Amniotic epithelial cell (primary cell): ENCODE data around the gene TADA1.
"Not testable (repeated sequence)": the region's sequence is repeated elsewhere in the genome, so short reads cannot be mapped to it uniquely, and the experiment has no call there.

Source experiments
- DNase-seq: peaks from one replicate; pipeline ENCODE4 v3.0.0-alpha.2; 2010; ENCODE audit warnings: low read depth

The TADA1 gene

DNA sequence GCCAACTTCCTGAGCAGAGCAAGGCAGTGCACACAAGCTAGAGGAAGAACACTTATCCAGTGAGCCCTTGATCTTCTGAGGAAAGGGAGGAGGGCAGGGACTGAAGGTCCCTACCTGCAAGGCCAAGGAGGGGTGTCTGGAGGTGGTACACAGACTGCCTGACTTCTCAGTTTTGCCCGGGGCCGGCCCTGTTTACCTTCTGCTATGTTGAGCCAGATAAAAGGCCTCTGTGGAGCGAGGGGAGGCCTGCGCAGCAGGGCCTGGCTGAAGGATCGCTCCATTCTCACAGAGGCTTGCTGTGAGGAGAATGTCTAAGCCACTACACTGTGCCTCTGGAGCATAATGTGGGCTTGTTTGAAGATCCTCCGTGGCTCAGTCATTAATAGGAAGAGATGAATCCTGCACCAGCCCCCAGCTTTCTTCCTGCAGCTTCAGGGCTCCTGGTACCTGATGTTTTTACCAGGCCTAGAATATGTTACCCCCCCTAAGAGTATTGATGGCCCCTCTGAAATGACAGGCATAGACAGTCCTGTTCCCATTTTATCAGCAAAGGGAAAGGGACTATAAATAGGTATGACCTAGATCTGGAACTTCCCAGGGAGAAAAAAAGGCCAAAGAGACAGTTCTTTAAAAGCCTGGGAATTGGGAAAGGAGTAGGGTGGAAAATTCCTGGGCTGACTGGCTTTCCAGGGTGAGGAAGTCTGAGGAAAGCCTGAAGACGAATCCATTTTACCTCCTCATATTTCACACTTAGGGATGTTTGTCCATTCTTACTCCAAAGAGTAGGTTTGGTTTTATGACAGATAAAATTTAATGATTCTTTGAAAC lies 32.1 kb downstream of the TADA1 start:
- DNase-seq: peak; percentile 33

DNA sequence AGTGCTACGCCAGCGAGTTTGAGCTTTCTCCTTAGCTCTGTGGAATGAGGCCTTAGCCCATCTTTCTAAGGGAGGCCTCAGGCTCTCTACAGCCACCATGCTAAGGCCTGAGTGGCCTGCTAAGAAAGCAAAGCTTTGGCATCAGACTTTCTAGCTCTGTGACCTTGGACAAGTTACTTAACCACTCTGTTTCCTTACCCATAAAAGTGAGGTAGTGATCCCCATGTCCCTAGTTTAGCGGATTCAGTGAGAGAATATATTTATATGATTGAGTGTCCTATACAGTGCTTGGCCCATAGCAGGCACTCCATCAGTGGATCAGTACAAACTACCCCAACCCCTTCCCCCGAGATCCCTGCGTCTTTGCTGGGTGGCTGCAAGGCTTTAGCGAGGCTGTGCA lies 32.7 kb downstream of the TADA1 start:
- DNase-seq: no peak

DNA sequence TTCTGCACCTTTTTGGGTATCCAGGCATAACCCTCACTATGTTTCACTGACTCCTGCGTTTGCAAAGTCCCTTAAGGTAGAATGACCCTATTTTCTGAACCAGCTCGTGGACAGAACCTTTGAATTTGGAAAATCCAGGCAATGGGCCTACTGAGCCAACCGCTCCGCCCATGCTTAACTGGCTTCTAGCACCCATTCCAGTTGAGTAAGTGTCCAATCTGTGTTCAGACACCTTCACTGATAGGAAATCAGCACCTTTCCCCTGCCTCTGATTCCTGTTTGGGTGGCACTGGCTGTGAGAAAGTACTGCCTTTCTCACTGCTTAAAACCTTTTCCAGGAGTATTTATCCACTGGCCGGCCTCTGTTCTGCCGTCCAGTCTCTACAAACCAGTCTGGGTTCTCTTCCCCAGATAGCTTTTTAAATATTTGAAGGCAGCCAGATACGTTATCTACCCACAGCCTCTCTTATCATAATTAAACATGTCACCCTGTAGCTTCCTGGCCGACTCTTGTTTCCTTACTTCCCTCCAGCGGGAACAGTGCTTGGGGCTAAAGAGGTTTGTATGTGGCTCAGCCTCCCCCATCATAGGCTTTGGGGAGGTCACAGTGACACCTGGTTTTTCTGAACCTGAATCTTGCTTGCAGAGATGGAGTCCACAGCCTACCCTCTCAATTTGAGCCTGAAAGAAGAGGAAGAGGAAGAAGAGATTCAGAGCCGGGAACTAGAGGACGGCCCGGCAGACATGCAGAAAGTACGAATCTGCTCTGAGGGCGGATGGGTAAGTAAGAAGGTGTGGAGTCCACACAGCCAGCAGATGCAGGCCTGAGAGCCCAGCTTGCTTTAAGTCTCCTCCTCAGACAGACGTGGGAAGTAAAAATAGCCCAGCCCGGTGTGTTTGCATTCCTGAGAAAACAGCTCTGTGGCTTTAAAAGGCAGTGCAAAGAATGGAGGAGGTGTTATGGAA lies 35.5 kb downstream of the TADA1 start:
- DNase-seq: peak; percentile 54

DNA sequence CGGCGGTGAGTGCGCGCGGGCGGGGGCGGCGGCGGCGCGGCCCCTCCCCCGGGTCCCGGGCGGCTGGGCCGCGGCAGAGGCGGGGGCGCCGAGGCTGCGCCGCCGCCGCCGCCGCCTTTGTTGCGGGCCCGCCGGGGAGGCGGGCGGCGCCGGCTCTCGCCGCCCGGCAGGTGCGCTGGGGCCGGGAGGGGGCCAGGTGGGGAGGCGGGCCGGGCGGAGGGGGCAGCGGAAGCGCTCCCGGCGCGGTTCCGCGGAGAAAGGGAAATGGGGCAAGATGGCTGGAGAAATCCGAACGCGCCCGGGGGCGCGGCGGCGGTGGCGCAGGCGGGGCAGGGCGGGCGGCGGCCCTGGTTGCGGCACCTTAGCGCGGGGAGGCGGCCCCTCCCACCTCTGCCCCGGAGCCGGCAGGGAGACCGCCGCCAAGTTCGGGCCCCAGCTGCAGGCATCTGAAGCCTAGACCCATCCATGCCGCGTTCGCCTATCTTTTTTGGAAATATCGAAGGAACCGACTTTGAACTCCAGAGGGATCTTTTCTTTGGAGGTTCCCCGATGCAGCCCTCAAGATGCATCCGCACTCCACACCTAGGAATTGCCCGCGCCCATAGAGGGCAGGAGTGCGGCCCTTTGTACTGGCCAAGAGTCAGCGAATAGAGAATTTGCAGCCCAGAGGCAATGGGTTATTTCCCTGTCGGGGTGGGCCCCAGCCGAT lies 36.3 kb downstream of the TADA1 start:
- peak; percentile 11 for DNase-seq

GRCh38 chr1:166838766-166839599 lies 37.1 kb downstream of the TADA1 start, which contains the start of gene POGK:
Gene POGK (plus strand): TSS chr1:166839475. CDS start chr1:166840957, 1,482 bp downstream.
- peak; percentile 89 for DNase-seq

- no peak for DNase-seq
Measured at GRCh38 chr1:166836733-166837132, 39.3 kb downstream of the TADA1 start.

DNA sequence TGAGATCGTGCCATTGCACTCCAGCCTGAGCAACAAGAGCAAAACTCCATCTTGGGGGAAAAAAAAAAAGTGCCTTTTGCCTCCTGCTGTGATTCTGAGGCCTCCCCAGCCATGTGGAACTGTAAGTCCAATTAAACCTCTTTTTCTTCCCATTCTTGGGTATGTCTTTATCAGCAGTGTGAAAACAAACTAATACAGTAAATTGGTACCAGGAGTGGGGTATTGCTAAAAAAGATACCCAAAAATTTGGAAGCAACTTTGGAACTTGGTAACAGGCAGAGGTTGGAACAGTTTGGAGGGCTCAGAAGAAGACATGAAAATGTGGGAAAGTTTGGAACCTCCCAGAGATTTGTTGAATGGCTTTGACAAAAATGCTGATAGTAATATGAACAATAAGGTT lies 46.3 kb downstream of the TADA1 start:
- not testable (repeated sequence) for DNase-seq

DNA sequence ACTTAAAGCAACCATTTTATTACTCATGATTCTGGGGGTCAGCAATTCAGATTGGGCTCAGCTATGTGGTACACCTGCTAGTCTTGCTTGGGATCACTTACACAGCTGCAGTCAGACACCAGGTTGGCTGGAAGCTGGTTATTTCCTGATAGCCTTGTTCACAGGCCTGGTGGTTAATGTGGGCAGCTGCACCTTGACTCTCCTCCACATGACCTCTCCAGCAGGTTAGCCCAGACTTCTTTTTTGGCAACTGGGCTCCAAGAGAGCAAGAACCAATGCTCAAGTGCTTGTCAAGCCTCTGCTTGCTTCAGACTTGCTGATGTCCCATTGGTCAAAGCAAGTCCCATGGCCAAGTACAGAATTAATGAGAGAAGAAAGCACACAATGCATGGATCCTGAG lies 48.6 kb downstream of the TADA1 start:
- DNase-seq: no peak

- DNase-seq: no peak
Measured at GRCh38 chr1:166822385-166822784, 53.7 kb downstream of the TADA1 start.

DNA sequence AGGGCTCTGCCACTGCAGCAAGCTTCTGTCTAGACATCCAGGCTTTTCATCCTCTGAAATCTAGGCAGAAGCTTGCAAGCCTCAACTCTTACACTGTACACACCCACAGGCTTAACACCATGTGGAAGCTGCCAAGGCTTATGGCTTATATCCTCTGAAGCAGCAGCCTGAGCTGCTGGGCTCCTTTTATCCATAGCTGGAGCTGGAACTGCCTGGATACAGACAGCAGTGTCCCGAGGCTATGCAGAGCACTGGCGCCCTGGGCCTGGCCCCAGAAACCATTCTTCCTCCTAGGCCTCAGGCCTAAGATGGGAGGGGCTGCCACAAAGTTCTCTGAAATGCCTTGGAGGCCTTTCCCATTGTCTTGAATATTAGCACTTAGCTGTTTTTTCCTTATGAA lies 56.1 kb downstream of the TADA1 start:
- no peak for DNase-seq

DNA sequence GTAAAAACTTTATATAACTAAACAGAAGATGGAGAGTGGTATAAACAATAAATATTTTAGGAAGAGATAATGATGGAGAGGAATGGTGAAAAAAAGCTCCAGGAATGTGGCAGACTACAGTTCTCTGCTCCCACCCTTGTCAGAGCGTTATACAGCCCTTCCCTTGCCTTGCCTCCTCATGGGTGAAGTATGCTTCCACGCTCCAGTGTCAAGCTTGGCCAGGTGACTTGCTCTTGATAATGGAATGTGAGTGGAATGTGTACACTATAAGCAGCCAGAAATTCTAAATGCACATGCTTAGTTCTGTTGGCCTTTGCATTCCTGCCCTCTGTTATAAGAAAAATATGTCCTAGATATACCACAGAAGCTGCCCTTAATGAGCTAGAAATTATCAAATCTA lies 61.5 kb downstream of the TADA1 start:
- no peak for DNase-seq

GRCh38 chr1:166813508-166814223 lies 62.4 kb downstream of the TADA1 start:
- no peak for DNase-seq

DNA sequence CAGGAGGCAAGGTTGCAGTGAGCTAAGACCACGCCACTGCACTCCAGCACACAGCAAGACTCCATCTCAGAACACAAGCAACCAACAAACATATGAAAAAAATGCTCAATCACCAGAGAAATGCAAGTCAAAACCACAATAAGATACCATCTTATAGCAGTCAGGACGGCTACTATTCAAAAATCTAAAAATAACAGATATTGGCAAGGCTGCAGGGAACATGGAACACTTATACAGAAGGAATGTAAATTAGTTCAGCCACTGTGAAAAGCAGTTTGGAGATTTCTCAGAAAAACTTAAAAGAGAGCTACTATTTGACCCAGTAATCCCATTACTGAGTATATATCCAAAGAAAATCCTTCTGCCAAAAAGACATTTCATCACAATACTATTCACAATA lies 64.4 kb downstream of the TADA1 start:
- peak; percentile 6 for DNase-seq

- no peak for DNase-seq
Measured at GRCh38 chr1:166808952-166809351, 67.1 kb downstream of the TADA1 start.
